Measurements from ENCODE around the gene PRSS23. TPM values are rescaled to one million over a fixed set of nuclear protein-coding genes. Genes with fewer than 3 reads are reported as not detected.
"Not testable (repeated sequence)": the region's sequence is repeated elsewhere in the genome, so short reads cannot be mapped to it uniquely, and the experiment has no call there.

The PRSS23 gene
- total RNA-seq, 6 donors from 2014 or later = 18.9 to 87.0 (median 35.7) TPM

DNA sequence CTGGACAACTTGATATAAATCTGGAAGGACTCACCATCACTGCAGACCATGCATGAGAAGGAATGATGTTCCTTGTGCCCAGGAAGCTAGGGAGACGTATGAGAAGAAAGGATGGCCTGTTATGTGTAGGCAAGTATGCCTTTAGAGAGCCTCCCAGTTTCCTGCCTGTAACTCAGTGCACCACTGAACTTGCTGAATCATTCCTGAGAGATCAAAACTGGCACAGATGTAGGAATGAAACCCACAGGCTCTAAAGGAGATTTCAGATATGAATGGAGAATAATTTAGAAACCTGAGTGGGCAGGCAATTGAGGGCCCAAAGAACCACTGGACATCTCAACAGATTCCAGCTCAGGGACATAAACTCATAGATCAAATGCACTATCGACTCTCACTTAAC is 38.4 kb upstream of the PRSS23 start:
- 62 to 84% methylated on average over 2 of the region's 2 CpGs for WGBS, 2 donors
- ATAC-seq (ENCODE audit: low FRiP score in 2 of 2) (no peak), DNase-seq (no peak)
- Histone ChIP-seq H3K27ac (no peak overlapping the region), H3K36me3 (no peaks in the 10 kb centered on the region), H3K9me3 (no peaks in the 10 kb centered on the region), H3K27me3 (no peaks in the 10 kb centered on the region), H3K4me3 (no peak overlapping the region), H3K4me1 (no peaks in the 10 kb centered on the region)
- TF ChIP-seq, protein P1, sequence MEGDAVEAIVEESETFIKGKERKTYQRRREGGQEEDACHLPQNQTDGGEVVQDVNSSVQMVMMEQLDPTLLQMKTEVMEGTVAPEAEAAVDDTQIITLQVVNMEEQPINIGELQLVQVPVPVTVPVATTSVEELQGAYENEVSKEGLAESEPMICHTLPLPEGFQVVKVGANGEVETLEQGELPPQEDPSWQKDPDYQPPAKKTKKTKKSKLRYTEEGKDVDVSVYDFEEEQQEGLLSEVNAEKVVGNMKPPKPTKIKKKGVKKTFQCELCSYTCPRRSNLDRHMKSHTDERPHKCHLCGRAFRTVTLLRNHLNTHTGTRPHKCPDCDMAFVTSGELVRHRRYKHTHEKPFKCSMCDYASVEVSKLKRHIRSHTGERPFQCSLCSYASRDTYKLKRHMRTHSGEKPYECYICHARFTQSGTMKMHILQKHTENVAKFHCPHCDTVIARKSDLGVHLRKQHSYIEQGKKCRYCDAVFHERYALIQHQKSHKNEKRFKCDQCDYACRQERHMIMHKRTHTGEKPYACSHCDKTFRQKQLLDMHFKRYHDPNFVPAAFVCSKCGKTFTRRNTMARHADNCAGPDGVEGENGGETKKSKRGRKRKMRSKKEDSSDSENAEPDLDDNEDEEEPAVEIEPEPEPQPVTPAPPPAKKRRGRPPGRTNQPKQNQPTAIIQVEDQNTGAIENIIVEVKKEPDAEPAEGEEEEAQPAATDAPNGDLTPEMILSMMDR (IDR thresholded peaks at IDR 0.05) = no peak
- TF ChIP-seq EP300 (IDR thresholded peaks at IDR 0.05) = no peak
- TF ChIP-seq POLR2AphosphoS5 (IDR thresholded peaks at IDR 0.05) = no peak
- no peak for TF ChIP-seq POLR2A (IDR thresholded peaks at IDR 0.05)

DNA sequence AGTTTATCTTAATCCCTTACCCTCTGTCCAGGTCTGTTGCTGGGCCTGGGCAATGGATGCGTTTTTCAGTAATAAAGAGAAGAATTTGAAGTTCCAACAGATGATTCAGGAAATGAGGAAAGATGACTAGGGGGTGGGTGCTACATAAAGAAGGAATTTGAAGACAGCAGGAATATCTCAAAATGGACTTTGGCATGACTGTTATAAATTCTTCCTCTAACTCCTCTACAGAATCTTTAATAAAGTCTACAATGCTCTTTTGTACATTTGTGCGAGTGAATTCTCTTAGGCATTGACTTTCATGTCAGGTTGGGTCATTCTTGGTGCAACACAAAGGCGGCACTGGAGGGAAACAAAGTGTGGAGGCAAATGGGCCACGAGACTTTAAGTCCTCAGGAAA is 35.1 kb upstream of the PRSS23 start:
- H3K4me3 ChIP-seq = no peak overlapping the region
- ATAC-seq (ENCODE audit: low FRiP score in 2 of 2) (no peak), DNase-seq (no peak)
- H3K27ac ChIP-seq = no peak overlapping the region
- 77 to 84% methylated on average over 4 of the region's 4 CpGs for WGBS, 2 donors
- TF ChIP-seq EP300 (IDR thresholded peaks at IDR 0.05) (no peak), POLR2AphosphoS5 (IDR thresholded peaks at IDR 0.05) (no peak), POLR2A (IDR thresholded peaks at IDR 0.05) (no peak)
- TF ChIP-seq, protein P1 (IDR thresholded peaks at IDR 0.05) = no peak
- H3K4me1 ChIP-seq = no peaks in the 10 kb centered on the region
- H3K36me3 ChIP-seq = no peaks in the 10 kb centered on the region
- no peaks in the 10 kb centered on the region for H3K9me3 ChIP-seq
- no peaks in the 10 kb centered on the region for H3K27me3 ChIP-seq

DNA sequence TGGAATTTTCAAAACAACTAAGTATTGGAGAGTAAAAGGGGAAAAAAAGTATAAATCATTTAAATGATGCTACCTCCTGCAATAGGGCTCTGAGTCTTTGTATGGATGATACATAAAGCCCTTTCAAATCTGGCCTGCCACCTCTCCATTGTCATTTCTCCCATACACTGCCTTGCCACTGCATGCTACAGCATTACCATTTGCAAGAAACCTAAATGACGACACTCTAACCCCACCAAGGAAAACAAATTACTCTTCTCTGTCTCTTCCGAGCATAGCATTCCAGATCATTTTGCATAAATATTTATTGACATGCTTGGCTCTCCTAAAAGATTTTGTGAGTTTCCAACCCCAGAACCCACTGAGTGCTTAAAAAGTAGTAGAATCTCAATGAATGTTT is 34.5 kb upstream of the PRSS23 start:
- WGBS, 2 donors = 66 to 91% methylated on average over 2 of the region's 2 CpGs
- Histone ChIP-seq H3K4me1 (no peaks in the 10 kb centered on the region), H3K36me3 (no peaks in the 10 kb centered on the region), H3K9me3 (no peaks in the 10 kb centered on the region), H3K27ac (no peak overlapping the region), H3K27me3 (no peaks in the 10 kb centered on the region), H3K4me3 (no peak overlapping the region)
- ATAC-seq (ENCODE audit: low FRiP score in 2 of 2) = no peak
- DNase-seq = no peak
- TF ChIP-seq POLR2A (IDR thresholded peaks at IDR 0.05) = no peak
- no peak for TF ChIP-seq EP300 (IDR thresholded peaks at IDR 0.05)
- TF ChIP-seq, protein P1 (IDR thresholded peaks at IDR 0.05) = no peak
- no peak for TF ChIP-seq POLR2AphosphoS5 (IDR thresholded peaks at IDR 0.05)

DNA sequence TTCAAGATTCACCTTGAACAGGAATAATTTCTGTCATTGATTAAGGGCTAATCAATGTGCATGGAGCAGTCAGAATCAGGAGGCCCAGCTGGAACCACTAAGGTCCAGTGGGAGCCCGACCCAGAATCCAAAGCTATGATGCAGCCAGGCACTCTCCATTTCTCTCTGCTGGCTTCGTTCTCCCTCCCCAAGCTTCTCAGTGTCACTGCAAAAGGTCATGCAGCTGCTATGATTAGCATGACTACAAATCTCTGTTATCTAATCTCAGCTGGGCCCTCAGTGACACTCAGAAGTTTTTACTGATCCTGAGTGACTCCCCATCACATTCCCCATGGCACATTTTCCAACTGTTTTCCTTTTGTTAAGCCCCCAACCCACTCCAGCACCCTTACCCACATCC is 31.1 kb upstream of the PRSS23 start:
- Histone ChIP-seq H3K9me3 (no peaks in the 10 kb centered on the region), H3K27me3 (no peaks in the 10 kb centered on the region), H3K4me3 (no peak overlapping the region), H3K4me1 (peaks cover 0 to 5% (median 0%) of the 10 kb centered on the region in 4 donors), H3K36me3 (no peaks in the 10 kb centered on the region), H3K27ac (no peak overlapping the region)
- no peak for DNase-seq
- TF ChIP-seq POLR2AphosphoS5 (IDR thresholded peaks at IDR 0.05) (no peak), POLR2A (IDR thresholded peaks at IDR 0.05) (no peak), EP300 (IDR thresholded peaks at IDR 0.05) (no peak)
- TF ChIP-seq, protein P1 (IDR thresholded peaks at IDR 0.05) = no peak
- 45 to 58% methylated on average over 2 of the region's 2 CpGs for WGBS, 2 donors
- ATAC-seq (ENCODE audit: low FRiP score in 2 of 2) = peak in 1 of 2 donors; percentile 29

DNA sequence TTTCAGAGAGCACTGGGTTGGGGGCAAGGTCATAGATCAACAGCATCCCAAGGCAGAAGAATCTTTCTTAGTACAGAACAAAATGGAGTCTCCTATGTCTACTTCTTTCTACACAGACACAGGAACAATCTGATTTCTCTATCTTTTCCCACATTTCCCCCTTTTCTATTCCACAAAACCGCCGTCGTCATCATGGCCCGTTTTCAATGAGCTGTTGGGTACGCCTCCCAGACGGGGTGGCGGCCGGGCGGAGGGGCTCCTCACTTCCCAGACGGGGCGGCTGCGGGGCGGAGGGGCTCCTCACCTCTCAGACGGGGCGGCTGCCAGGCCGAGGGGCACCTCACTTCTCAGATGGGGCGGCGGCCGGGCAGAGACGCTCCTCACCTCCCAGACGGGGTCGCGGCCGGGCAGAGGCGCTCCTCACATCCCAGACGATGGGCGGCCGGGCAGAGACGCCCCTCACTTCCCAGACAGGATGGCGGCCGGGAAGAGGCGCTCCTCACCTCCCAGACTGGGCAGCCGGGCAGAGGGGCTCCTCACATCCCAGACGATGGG is 29.8 kb upstream of the PRSS23 start:
- H3K4me3 ChIP-seq; H3K4me1 ChIP-seq; H3K9me3 ChIP-seq; H3K36me3 ChIP-seq; H3K27ac ChIP-seq; H3K27me3 ChIP-seq; ATAC-seq (ENCODE audit: low FRiP score in 2 of 2): not testable (repeated sequence)
- peak in 1 of 2 donors; percentile 74 for DNase-seq
- WGBS, 2 donors = 93 to 95% methylated on average over 13 to 16 of the region's 34 CpGs
